Activated T-cell treated with anti-CD3 and anti-CD28 coated beads, Interleukin-2, amount 50 U/mL, for 4 hours (primary cell): ENCODE data around the gene PCCA. TPM values are rescaled to one million over a fixed set of nuclear protein-coding genes. Genes with fewer than 3 reads are reported as not detected.
"Not testable (repeated sequence)": the region's sequence is repeated elsewhere in the genome, so short reads cannot be mapped to it uniquely, and the experiment has no call there.

ENCODE experiments used
- ATAC-seq, 2 donors: fragments of 200-7000 bp; cut with Tn5 transposase; one replicate each; pipeline ENCODE4 v1.10.0; 2021
- DNase-seq: peaks from one replicate; pipeline ENCODE4 v3.0.0-alpha.2; 2020
- H3K27me3 Mint-ChIP-seq: one replicate; pipeline ENCODE4 v1.8.0; 2021; ENCODE audit warnings: low read depth, mixed read lengths
- H3K36me3 Mint-ChIP-seq: one replicate; pipeline ENCODE4 v1.8.0; 2022; ENCODE audit warnings: mixed read lengths; ENCODE audit not compliant: insufficient read depth
- H3K4me1 Mint-ChIP-seq: one replicate; pipeline ENCODE4 v1.8.0; 2021; ENCODE audit warnings: low read depth, mixed read lengths
- H3K4me3 Mint-ChIP-seq: one replicate; pipeline ENCODE4 v1.8.0; 2021; ENCODE audit warnings: mild to moderate bottlenecking, moderate library complexity, mixed read lengths
- H3K9me3 Mint-ChIP-seq: one replicate; pipeline ENCODE4 v1.8.0; 2021; ENCODE audit warnings: mixed read lengths
- total RNA-seq, 3 donors: library from RNA; stranded (reverse); gene quantifications; one replicate each; pipeline ENCODE4 v1.2.1, GENCODE V29; 2021

The PCCA gene
- total RNA-seq, 3 donors from 2014 or later: 2.7 to 4.8 (median 2.9) TPM

GRCh38 chr13:100357764-100358163 lies 268.9 kb downstream of the PCCA start:
- Mint-ChIP-seq H3K36me3 (peaks cover 7% of the 10 kb centered on the region), H3K4me1 (no peaks in the 10 kb centered on the region), H3K27me3 (no peaks in the 10 kb centered on the region), H3K9me3 (no peaks in the 10 kb centered on the region), H3K4me3 (no peak overlapping the region)
- DNase-seq: no peak
- no peak for ATAC-seq

DNA sequence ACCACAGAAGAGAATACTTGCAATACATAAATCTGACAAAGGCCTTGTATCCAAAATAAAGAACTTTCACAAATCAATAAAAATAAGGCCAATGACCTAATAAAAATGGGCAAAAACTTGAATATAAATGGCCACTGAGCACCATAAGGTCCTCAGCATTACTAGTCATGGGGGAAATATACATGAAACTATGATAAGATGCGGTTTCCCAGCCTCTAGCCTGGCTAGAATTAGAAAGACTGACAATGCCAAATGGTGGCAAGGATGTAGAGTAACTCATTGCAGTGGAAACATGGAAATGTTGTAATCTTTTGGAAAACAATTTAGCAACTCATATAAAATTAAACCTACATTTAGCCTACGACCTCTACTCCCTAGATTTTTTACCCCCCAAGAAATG lies 272.6 kb downstream of the PCCA start:
- H3K4me3 Mint-ChIP-seq: no peak overlapping the region
- no peak for DNase-seq
- no peaks in the 10 kb centered on the region for H3K4me1 Mint-ChIP-seq
- no peaks in the 10 kb centered on the region for H3K9me3 Mint-ChIP-seq
- ATAC-seq: no peak
- H3K36me3 Mint-ChIP-seq: peaks cover 7% of the 10 kb centered on the region
- no peaks in the 10 kb centered on the region for H3K27me3 Mint-ChIP-seq

- Mint-ChIP-seq H3K4me1 (no peaks in the 10 kb centered on the region), H3K4me3 (no peak overlapping the region), H3K27me3 (no peaks in the 10 kb centered on the region), H3K36me3 (peaks cover 8% of the 10 kb centered on the region), H3K9me3 (no peaks in the 10 kb centered on the region)
- no peak for ATAC-seq
- DNase-seq: no peak
Observed at GRCh38 chr13:100362371-100362770, 273.5 kb downstream of the PCCA start.

DNA sequence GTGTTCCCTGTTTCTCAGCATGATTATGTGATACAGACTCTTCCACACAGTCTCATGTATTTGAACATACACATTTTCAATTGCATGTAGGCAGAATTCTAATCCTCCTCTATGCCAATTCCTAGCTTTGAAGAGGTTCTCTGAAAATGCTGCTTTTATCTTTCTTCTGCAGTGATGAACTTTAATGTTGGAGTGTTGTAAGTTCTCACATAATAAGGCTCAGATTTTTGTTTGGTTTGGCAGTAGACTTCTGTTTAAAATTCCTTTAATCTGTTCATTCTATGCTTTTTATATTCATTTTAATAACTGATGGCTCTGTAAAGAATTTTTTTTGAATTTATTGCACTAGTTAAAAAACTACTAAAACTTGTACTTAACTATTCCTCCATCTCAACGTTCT lies 273.9 kb downstream of the PCCA start:
- H3K36me3 Mint-ChIP-seq: peaks cover 8% of the 10 kb centered on the region
- H3K4me3 Mint-ChIP-seq: no peak overlapping the region
- H3K9me3 Mint-ChIP-seq: no peaks in the 10 kb centered on the region
- H3K27me3 Mint-ChIP-seq: no peaks in the 10 kb centered on the region
- no peak for DNase-seq
- ATAC-seq: no peak
- no peaks in the 10 kb centered on the region for H3K4me1 Mint-ChIP-seq

GRCh38 chr13:100363285-100363711 lies 274.4 kb downstream of the PCCA start:
- Mint-ChIP-seq H3K4me1 (no peaks in the 10 kb centered on the region), H3K9me3 (no peaks in the 10 kb centered on the region), H3K27me3 (no peaks in the 10 kb centered on the region), H3K4me3 (no peak overlapping the region), H3K36me3 (peaks cover 6% of the 10 kb centered on the region)
- ATAC-seq (no peak), DNase-seq (no peak)

DNA sequence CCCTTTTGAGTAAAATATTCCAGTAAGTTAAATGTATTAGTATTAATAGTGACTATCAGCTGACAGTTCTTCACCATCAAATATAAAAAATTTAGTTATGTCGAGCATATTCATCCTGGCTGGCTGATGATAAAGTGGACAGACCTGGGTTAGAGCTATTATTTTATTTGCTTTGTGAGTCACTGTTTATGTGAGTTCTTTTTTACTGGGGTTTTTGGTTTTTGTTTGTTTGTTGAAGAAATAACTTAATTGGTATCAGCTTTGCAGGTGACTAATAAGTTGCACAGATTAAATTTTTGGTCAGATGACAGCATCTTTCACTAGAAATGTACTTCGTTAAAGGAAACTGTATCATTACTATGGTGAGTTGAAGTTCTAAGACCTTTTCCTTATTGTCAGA lies 275.0 kb downstream of the PCCA start:
- ATAC-seq (no peak), DNase-seq (no peak)
- no peaks in the 10 kb centered on the region for H3K9me3 Mint-ChIP-seq
- H3K27me3 Mint-ChIP-seq: no peaks in the 10 kb centered on the region
- peaks cover 4% of the 10 kb centered on the region for H3K36me3 Mint-ChIP-seq
- H3K4me1 Mint-ChIP-seq: no peaks in the 10 kb centered on the region
- H3K4me3 Mint-ChIP-seq: no peak overlapping the region

GRCh38 chr13:100364591-100364990 lies 275.7 kb downstream of the PCCA start:
- Mint-ChIP-seq H3K27me3 (no peaks in the 10 kb centered on the region), H3K36me3 (peaks cover 5% of the 10 kb centered on the region), H3K4me3 (no peak overlapping the region), H3K9me3 (no peaks in the 10 kb centered on the region), H3K4me1 (no peaks in the 10 kb centered on the region)
- no peak for ATAC-seq
- no peak for DNase-seq

DNA sequence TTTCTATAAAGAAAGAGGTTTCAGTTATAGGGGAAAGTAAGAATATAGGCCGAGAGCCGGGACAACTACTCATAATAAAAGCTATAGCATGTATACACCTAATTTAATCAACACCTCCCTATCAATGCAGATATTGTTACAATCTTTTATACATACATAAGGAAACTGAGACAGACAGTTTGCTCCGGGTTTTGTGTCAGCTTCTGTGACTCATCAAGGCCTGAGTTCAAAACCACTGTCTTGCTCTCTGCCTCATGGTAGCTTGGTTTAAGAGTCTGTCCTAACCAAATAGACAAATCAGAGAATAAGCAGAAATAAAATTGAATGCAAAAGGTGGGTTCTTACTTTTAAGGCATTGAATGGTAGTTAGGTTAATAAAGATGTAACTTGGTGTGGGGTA lies 276.8 kb downstream of the PCCA start:
- Mint-ChIP-seq H3K4me3 (no peak overlapping the region), H3K27me3 (no peaks in the 10 kb centered on the region), H3K4me1 (no peaks in the 10 kb centered on the region), H3K9me3 (no peaks in the 10 kb centered on the region), H3K36me3 (peaks cover 7% of the 10 kb centered on the region)
- ATAC-seq (peak in 1 of 2 donors; percentile 14), DNase-seq (no peak)

DNA sequence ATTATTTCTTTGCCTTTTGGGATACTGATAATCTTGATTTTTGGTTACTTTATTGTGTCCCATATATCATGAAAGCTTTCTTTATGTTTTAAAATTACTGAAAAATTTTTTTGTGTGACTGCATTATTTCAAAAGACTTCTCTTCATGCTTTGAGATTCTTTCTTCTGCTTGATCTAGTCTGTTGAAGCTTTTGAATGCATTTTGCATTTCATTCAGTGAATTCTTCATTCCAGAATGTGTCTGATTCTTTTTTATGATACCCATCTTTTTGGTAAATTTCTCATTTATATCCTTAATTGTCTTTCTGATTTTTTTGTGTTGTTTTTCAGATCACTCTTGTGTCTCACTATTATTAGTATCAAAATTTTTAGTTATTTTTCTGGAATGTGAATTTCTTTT lies 289.6 kb downstream of the PCCA start:
- H3K36me3 Mint-ChIP-seq: peaks cover 35% of the 10 kb centered on the region

DNA sequence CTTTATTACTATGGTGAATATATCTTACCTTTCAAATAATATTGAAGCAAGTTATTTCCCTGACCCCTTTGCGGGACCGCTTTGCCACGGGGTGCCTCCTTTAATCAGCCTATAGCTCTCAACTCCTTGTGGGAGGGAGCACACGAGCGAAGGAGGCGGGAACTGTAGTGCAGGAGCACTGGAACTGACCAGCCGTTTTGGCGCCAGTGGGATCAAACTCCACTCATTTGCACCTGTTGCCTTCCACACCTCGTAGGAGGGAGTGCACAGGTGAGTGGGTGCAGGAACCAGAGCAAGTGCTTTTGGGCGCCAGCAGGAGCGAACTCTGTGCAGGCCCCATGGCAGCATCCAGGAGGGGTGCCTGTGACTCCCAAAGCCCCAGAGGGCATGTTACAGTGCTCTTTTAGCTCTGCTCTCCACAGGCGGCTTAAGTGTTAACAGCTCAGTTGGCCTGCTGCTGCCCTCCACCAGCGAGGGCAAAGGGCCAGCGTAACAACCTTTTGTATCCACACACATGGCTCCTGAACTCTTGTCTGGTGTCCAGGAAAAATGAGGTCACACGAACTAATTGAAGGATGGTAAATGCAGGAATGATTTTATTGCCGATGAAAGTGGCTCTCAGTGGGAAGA lies 292.8 kb downstream of the PCCA start:
- H3K27me3 Mint-ChIP-seq: no peaks in the 10 kb centered on the region
- no peak for ATAC-seq
- no peaks in the 10 kb centered on the region for H3K4me1 Mint-ChIP-seq
- H3K9me3 Mint-ChIP-seq: peaks cover 14% of the 10 kb centered on the region
- peaks cover 27% of the 10 kb centered on the region for H3K36me3 Mint-ChIP-seq
- no peak for DNase-seq
- H3K4me3 Mint-ChIP-seq: no peak overlapping the region

More for the DNA sequence above, 289.6 kb downstream of the PCCA start:
- Mint-ChIP-seq H3K4me1 (no peaks in the 10 kb centered on the region), H3K27me3 (no peaks in the 10 kb centered on the region), H3K9me3 (peaks cover 29% of the 10 kb centered on the region), H3K4me3 (no peak overlapping the region)
- DNase-seq: no peak
- ATAC-seq: no peak

- Mint-ChIP-seq H3K27me3 (no peaks in the 10 kb centered on the region), H3K4me1 (no peaks in the 10 kb centered on the region), H3K4me3 (no peak overlapping the region), H3K36me3 (peaks cover 26% of the 10 kb centered on the region), H3K9me3 (peaks cover 8% of the 10 kb centered on the region)
- DNase-seq: no peak
- no peak for ATAC-seq
Observed at GRCh38 chr13:100382785-100383184, 293.9 kb downstream of the PCCA start.

DNA sequence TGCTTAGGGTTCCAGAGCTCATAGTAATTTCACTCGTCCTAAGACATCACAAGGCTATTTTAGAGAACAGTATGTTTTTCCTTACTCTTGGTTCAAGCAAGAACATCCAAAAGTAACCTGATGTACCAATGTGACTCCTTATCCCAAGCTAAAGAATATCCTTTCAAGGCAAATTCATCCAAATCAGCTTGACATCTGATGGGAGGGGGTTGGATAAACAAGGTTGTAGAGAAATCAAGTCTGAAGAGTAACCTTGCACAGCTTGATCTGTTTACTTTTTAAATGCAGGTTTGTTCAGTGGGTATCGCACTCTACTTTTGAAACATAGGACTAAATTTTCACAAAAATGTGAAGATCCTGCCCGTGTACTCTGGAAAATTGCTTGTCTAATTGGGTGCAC lies 298.5 kb downstream of the PCCA start:
- no peak for ATAC-seq
- DNase-seq: no peak
- Mint-ChIP-seq H3K4me1 (peaks cover 5% of the 10 kb centered on the region), H3K9me3 (no peaks in the 10 kb centered on the region), H3K36me3 (peaks cover 11% of the 10 kb centered on the region), H3K4me3 (no peak overlapping the region), H3K27me3 (no peaks in the 10 kb centered on the region)

DNA sequence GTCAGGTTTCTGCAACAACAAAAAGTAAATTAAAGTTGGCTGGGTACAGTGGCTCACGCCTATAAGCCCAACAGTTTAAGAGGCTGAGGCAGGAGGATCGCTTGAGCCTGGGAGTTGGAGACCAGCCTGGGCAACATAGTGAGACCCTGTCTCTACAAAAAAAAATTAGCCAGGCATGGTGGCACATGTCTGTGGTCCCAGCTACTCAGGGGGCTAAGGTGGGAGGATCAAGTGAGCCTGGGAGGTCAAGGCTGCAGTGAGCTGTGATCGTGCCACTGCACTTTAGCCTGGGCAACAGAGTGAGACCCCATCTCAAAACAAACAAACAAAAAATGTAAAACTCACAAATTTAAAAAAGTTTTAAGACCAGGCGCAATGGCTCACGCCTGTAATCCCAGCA lies 299.3 kb downstream of the PCCA start:
- DNase-seq, H3K27me3 Mint-ChIP-seq, ATAC-seq, H3K4me3 Mint-ChIP-seq, H3K36me3 Mint-ChIP-seq, H3K9me3 Mint-ChIP-seq: not testable (repeated sequence)
- H3K4me1 Mint-ChIP-seq: peaks cover 12% of the 10 kb centered on the region

DNA sequence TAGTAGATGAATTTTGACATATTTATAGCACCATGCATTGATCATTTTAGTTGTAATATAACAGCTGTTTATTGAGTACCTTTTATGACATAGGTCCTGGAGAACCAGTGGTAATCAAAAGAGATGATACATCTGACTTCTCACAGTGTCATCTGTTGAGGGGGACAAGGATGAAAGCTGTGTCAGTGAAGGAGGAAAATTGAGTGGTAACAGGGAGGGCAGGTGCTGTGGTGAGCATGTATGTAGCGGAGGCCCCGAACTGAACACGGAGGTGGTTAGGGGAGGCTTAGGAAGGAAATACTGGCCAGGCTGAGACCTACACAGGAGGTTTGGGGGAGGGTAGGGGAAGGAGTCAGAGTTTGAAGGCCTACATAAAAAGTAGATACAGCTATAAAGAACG lies 300.0 kb downstream of the PCCA start:
- H3K9me3 Mint-ChIP-seq: no peaks in the 10 kb centered on the region
- H3K4me3 Mint-ChIP-seq: no peak overlapping the region
- peaks cover 18% of the 10 kb centered on the region for H3K4me1 Mint-ChIP-seq
- DNase-seq (no peak), ATAC-seq (no peak)
- H3K27me3 Mint-ChIP-seq: no peaks in the 10 kb centered on the region
- H3K36me3 Mint-ChIP-seq: peaks cover 9% of the 10 kb centered on the region

DNA sequence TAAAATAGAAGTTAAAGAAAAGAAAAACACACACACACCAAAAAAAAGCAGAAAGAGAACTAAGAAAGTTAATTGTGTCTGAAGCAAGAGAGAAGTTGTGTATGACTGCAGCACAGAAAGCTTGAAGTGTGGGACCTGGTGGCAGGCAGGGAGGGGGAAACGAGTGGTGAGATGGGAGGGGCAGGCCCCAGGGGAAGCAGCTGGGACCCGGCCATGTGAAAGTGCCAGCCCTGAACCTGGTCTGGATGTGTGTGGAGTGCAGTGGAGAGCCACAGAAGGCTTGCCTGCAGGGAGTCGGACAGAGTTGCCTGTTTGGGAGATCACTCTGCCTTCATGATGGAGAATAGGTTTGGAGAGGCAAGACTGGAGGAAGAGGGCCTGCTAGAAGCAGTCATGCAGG lies 300.7 kb downstream of the PCCA start:
- Mint-ChIP-seq H3K4me1 (peaks cover 21% of the 10 kb centered on the region), H3K9me3 (no peaks in the 10 kb centered on the region), H3K27me3 (no peaks in the 10 kb centered on the region), H3K36me3 (peaks cover 9% of the 10 kb centered on the region), H3K4me3 (no peak overlapping the region)
- DNase-seq (no peak), ATAC-seq (no peak)
